HL-60 (cell line): ENCODE measurements around the gene SDF2.

Source experiments
- CTCF ChIP-seq: IDR thresholded peaks from one replicate; pipeline ENCODE4 v1.5.1; 2011; ENCODE audit warnings: low read length, control low read depth, inconsistent platforms; ENCODE audit not compliant: insufficient read depth
- GABPA ChIP-seq: IDR thresholded peaks from 2 replicates; pipeline ENCODE4 v1.6.1; 2012; ENCODE audit warnings: low read depth
- POLR2AphosphoS5 ChIP-seq: IDR thresholded peaks from 2 replicates; pipeline ENCODE4 v1.6.1; 2012; ENCODE audit warnings: low read depth
- SPI1 ChIP-seq: IDR thresholded peaks from 2 replicates; pipeline ENCODE4 v1.6.1; 2012; ENCODE audit warnings: low read depth, mild to moderate bottlenecking, borderline replicate concordance

- TF ChIP-seq CTCF (no peak), POLR2AphosphoS5 (no peak), SPI1 (no peak), GABPA (no peak)
Observed at GRCh38 chr17:28610376-28610775, 51.3 kb downstream of the SDF2 start.
